Activated CD4-positive, alpha-beta T cell treated with anti-CD3 and anti-CD28 coated beads, Interleukin-2, Interleukin-4, amounts not matched to agents 100 ng/mL and 50 ng/mL, durations not matched to agents 16 hours and 8 hours (primary cell): ENCODE data around the gene ARHGEF7.

ENCODE experiments used
- DNase-seq: peaks from one replicate; pipeline ENCODE4 v3.0.0-alpha.2; 2020; ENCODE audit warnings: low spot score

The ARHGEF7 gene

DNA sequence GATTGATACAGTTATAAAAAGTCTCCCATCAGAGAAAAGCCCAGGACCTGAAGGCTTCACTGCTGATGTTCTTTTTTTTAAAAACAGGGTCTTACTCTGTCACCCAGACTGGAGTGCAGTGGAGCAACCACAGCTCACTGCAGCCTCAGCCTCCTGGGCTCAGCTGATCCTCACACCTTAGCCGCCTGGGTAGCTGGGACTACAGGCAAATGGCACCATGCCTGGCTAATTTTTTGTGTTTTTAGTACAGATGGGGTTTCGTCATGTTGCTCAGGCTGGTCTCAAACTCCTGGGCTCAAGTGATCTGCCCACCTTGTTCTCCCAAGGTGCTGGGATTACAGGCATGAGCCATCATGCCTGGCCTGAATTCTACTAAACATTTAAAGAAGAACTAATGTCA is 238.4 kb downstream of the ARHGEF7 start:
- no peak for DNase-seq

GRCh38 chr13:111354789-111355188 is 239.7 kb downstream of the ARHGEF7 start:
- no peak for DNase-seq
